Body of pancreas (tissue), 4 donors: Measurements from ENCODE around the gene ADCY3. TPM values are rescaled to one million over a fixed set of nuclear protein-coding genes. Genes with fewer than 3 reads are reported as not detected.

ENCODE experiments used
- ATAC-seq: fragments of 150-250 bp; one replicate; pipeline ENCODE4 v1.9.1; 2016
- DNase-seq, 4 donors: peaks; one replicate each; pipeline ENCODE4 v3.0.0-alpha.2; 2019
- H3K27ac ChIP-seq, 4 donors: fragments of 200-600 bp; sonication (generic); 1 replicate in 3 of 4; 2 replicates in 1 of 4; pipeline versions ENCODE4 v1.5.1 to v1.6.1; 2016 to 2019; ENCODE audit warnings: mild to moderate bottlenecking in 1 of 4, mixed read lengths in 1 of 4, moderate library complexity in 1 of 4
- H3K27me3 ChIP-seq, 2 donors: fragments of 200-600 bp; sonication (generic); one replicate each; pipeline ENCODE4 v1.6.0; 2016; ENCODE audit warnings: mild to moderate bottlenecking in 1 of 2
- H3K36me3 ChIP-seq, 2 donors: fragments of 200-600 bp; sonication (generic); replicated peaks in 1 of 2; 2 replicates each; pipeline ENCODE4 v1.5.1; 2016; ENCODE audit warnings: low read depth in 2 of 2; ENCODE audit not compliant: insufficient read depth in 1 of 2
- H3K4me1 ChIP-seq: fragments of 200-600 bp; sonication (generic); one replicate; pipeline ENCODE4 v1.6.0; 2016
- H3K4me3 ChIP-seq, 2 donors: fragments of 200-600 bp; sonication (generic); 1 replicate in 1 of 2; 2 replicates in 1 of 2; pipeline ENCODE4 v1.5.1; 2016 to 2019
- H3K9me3 ChIP-seq, 3 donors: fragments of 200-600 bp; sonication (generic); 1 replicate in 2 of 3; 2 replicates in 1 of 3; pipeline ENCODE4 v1.5.1; 2016
- POLR2A ChIP-seq, 3 donors: fragments of 450-650 bp; IDR thresholded peaks; one replicate each; pipeline ENCODE4 v1.6.1; 2016; ENCODE audit warnings: antibody characterized with exemption in 3 of 3, mild to moderate bottlenecking in 2 of 3
- WGBS, 2 donors: methylation state at CpG; one replicate each; pipeline ENCODE4 v1.1.5; 2017; 5-methylcytosine and 5-hydroxymethylcytosine counted together
- intact Hi-C: fragments of 100-400 bp; cut with DNase I; formaldehyde crosslinking; loops from one replicate; pipeline ENCODE4 v1.15.1; 2023
- total RNA-seq, 2 donors: library from RNA; depleted of rRNA; stranded (reverse); fragments of >200 nt; gene quantifications; one replicate each; pipeline ENCODE4 v1.1.0, GENCODE V29; 2016
- TF ChIP-seq, protein P1 (sequence below), 7 experiments: fragments of 450-650 bp in 4 of 7; fragments of 200-600 bp in 3 of 7; sonication (generic) in 3 of 7; IDR thresholded peaks; one replicate each; pipeline ENCODE4 v1.5.1; 2016 to 2019; ENCODE audit warnings: antibody characterized with exemption in 7 of 7

Gene ADCY3
- total RNA-seq, 2 donors from 2014 or later: 17.1 to 63.9 TPM

- Histone ChIP-seq H3K27ac (no peak overlapping the region), H3K9me3 (no peaks in the 10 kb centered on the region), H3K36me3 (no peaks in the 10 kb centered on the region), H3K4me3 (no peak overlapping the region), H3K27me3 (no peaks in the 10 kb centered on the region), H3K4me1 (peaks cover 12% of the 10 kb centered on the region)
- intact Hi-C loops: loop anchor here (5.0 kb wide), 1 partner anchor 416 kb away; no protein-coding TSS in a partner anchor
- TF ChIP-seq, protein P1, sequence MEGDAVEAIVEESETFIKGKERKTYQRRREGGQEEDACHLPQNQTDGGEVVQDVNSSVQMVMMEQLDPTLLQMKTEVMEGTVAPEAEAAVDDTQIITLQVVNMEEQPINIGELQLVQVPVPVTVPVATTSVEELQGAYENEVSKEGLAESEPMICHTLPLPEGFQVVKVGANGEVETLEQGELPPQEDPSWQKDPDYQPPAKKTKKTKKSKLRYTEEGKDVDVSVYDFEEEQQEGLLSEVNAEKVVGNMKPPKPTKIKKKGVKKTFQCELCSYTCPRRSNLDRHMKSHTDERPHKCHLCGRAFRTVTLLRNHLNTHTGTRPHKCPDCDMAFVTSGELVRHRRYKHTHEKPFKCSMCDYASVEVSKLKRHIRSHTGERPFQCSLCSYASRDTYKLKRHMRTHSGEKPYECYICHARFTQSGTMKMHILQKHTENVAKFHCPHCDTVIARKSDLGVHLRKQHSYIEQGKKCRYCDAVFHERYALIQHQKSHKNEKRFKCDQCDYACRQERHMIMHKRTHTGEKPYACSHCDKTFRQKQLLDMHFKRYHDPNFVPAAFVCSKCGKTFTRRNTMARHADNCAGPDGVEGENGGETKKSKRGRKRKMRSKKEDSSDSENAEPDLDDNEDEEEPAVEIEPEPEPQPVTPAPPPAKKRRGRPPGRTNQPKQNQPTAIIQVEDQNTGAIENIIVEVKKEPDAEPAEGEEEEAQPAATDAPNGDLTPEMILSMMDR (IDR thresholded peaks at IDR 0.05): no peak
- TF ChIP-seq POLR2A (IDR thresholded peaks at IDR 0.05): no peak
- no peak for DNase-seq
- 67 to 71% methylated on average over 17 of the region's 17 CpGs for WGBS, 2 donors
- ATAC-seq: no peak
Measured at GRCh38 chr2:24828238-24828996, 91.6 kb downstream of the ADCY3 start.

DNA sequence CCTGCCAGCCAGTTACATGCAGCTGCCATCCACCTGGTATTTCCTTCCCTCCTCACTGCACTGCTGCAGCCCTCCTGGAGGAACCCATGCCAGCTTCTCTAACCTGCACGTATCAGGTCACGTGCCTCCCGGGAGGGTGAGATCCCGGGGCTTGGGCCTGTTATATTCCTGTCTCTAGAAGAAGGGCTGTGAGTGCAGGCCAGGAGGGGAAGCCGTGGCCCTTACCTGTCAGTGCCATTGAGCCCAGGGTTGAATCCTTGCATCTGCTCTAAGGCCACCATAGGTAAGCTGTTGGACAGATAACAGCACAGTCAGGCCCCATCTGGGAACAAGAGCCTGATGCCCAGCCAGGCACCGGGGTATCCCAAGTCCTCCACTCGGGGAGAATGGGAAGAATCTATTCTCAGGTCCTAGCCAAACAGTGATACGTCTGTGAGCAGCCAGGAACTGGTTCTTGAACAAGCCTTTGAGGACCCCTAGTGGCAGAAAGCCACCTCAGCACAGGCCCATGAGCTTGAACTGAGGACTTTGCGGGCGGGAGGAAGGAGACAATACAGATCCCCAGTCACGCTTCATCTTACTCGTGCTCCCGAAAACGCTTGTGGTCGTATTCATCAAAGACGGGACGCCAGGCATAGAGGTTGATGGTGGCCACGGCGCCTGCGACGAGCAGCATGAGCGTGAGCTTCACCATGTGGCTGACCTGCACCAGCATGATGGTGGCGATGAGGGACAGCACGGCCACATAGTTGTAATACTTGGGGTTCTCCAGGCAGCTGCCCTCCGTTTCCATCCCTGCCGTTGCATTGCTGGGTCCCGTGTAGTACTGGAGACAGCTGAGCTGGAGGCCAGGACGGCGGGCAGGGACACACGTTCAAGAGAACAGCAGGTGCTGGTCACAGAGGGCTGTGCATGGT is 92.5 kb downstream of the ADCY3 start:
- Histone ChIP-seq H3K27me3 (no peaks in the 10 kb centered on the region), H3K4me1 (peaks cover 12% of the 10 kb centered on the region), H3K27ac (no peak overlapping the region), H3K36me3 (no peaks in the 10 kb centered on the region), H3K9me3 (no peaks in the 10 kb centered on the region), H3K4me3 (no peak overlapping the region)
- TF ChIP-seq, protein P1 (IDR thresholded peaks at IDR 0.05): peak; percentile 81 to 93 (median 91)
- TF ChIP-seq POLR2A (IDR thresholded peaks at IDR 0.05): no peak
- peak; percentile 84 to 90 (median 88) for DNase-seq
- WGBS, 2 donors: 20 to 23% methylated on average over 27 to 30 of the region's 30 CpGs
- ATAC-seq: peak; percentile 90
- intact Hi-C loops: loop anchor here (5.0 kb wide), 1 partner anchor 415 kb away; no protein-coding TSS in a partner anchor

DNA sequence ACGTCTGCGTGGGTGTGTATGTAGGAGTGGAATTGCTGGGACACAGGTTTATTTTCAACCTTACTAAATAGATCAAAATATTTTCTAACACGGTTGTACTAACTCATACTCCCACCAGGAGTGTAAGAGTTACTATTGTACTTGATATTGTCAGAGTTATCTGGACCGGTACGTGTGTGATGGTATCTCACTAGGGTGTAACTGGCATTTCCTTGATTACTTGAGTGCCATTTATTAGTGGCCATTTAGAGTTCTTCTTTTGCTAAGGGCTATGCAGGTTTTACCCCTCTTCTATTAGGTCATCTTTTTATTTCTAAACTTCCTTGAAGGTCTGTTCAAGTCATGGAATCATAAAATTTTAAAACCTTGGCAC is 93.3 kb downstream of the ADCY3 start:
- Histone ChIP-seq H3K27me3 (no peaks in the 10 kb centered on the region), H3K4me3 (no peak overlapping the region), H3K9me3 (no peaks in the 10 kb centered on the region), H3K36me3 (no peaks in the 10 kb centered on the region), H3K4me1 (peaks cover 8% of the 10 kb centered on the region), H3K27ac (no peak overlapping the region)
- no peak for DNase-seq
- TF ChIP-seq, protein P1 (IDR thresholded peaks at IDR 0.05): no peak
- no peak for TF ChIP-seq POLR2A (IDR thresholded peaks at IDR 0.05)
- intact Hi-C loops: loop anchor here (5.0 kb wide), 1 partner anchor 414 kb away; no protein-coding TSS in a partner anchor
- WGBS, 2 donors: 56 to 57% methylated on average over 5 of the region's 5 CpGs
- no peak for ATAC-seq

GRCh38 chr2:24825883-24826772 is 93.9 kb downstream of the ADCY3 start:
- no peaks in the 10 kb centered on the region for H3K9me3 ChIP-seq
- no peak for TF ChIP-seq POLR2A (IDR thresholded peaks at IDR 0.05)
- TF ChIP-seq, protein P1 (IDR thresholded peaks at IDR 0.05): no peak
- H3K4me3 ChIP-seq: no peak overlapping the region
- no peaks in the 10 kb centered on the region for H3K27me3 ChIP-seq
- peaks cover 8% of the 10 kb centered on the region for H3K4me1 ChIP-seq
- ATAC-seq (no peak), DNase-seq (no peak)
- H3K36me3 ChIP-seq: no peaks in the 10 kb centered on the region
- intact Hi-C loops: loop anchor here (5.0 kb wide), 1 partner anchor 414 kb away; no protein-coding TSS in a partner anchor
- H3K27ac ChIP-seq: no peak overlapping the region
- 89 to 90% methylated on average over 14 of the region's 14 CpGs for WGBS, 2 donors
